ENCODE measurements around the gene HOXB3.
"Not testable (repeated sequence)": the region's sequence is repeated elsewhere in the genome, so short reads cannot be mapped to it uniquely, and the experiment has no call there.

The HOXB3 gene

GRCh38 chr17:48541577-48542113 is 48.4 kb downstream of the HOXB3 start:
- no peak for TF ChIP-seq CTCF (conservative IDR thresholded peaks at IDR 0.05; ENCODE audit: low read depth, low read length)
- DNase-seq (ENCODE audit: low read depth), result no peak
- H3K4me3 ChIP-seq (ENCODE audit: low read length), result peak overlapping the region; percentile 39

DNA sequence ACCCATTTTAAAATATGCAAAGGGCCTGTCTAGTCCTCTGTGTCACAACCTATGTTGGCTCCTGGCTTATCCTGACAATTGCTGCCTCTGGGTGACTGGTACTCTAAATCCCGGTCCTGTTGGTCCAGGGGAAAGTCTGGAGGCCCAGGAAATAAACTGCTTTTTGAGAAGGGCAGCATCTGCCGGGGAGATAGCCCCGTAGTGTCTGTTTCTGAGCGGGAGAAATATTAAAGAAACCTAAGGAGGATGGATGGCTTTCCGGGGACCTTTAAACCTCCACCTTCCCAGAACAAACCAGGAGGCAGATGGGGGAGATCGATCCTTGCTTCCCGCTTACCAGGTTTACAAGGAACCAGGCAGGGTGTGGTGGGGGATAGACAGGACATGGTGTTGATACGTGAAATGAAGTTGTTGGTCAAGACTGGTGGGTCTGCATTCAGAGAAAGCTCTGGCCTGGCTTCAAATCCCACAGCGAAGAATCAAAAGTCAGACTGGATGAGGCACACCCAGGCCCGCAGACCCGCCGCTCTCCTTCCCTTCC is 48.9 kb downstream of the HOXB3 start:
- no peak for TF ChIP-seq CTCF (conservative IDR thresholded peaks at IDR 0.05; ENCODE audit: low read depth, low read length)
- DNase-seq (ENCODE audit: low read depth), result no peak
- peak overlapping the region; percentile 39 for H3K4me3 ChIP-seq (ENCODE audit: low read length)

- no peak overlapping the region for H3K4me3 ChIP-seq (ENCODE audit: low read length)
- no peak for TF ChIP-seq CTCF (conservative IDR thresholded peaks at IDR 0.05; ENCODE audit: low read depth, low read length)
- no peak for DNase-seq (ENCODE audit: low read depth)
Measured at GRCh38 chr17:48540213-48540612, 49.8 kb downstream of the HOXB3 start.

- DNase-seq (ENCODE audit: low read depth), result no peak
- no peak overlapping the region for H3K4me3 ChIP-seq (ENCODE audit: low read length)
- TF ChIP-seq CTCF (conservative IDR thresholded peaks at IDR 0.05; ENCODE audit: low read depth, low read length), result no peak
Measured at GRCh38 chr17:48539177-48539576, 50.9 kb downstream of the HOXB3 start.

- no peak for TF ChIP-seq CTCF (conservative IDR thresholded peaks at IDR 0.05; ENCODE audit: low read depth, low read length)
- no peak for DNase-seq (ENCODE audit: low read depth)
- H3K4me3 ChIP-seq (ENCODE audit: low read length), result no peak overlapping the region
Measured at GRCh38 chr17:48537316-48537715, 52.7 kb downstream of the HOXB3 start.

- not testable (repeated sequence) for DNase-seq (ENCODE audit: low read depth)
Measured at GRCh38 chr17:48535793-48536559, 54.1 kb downstream of the HOXB3 start.

DNA sequence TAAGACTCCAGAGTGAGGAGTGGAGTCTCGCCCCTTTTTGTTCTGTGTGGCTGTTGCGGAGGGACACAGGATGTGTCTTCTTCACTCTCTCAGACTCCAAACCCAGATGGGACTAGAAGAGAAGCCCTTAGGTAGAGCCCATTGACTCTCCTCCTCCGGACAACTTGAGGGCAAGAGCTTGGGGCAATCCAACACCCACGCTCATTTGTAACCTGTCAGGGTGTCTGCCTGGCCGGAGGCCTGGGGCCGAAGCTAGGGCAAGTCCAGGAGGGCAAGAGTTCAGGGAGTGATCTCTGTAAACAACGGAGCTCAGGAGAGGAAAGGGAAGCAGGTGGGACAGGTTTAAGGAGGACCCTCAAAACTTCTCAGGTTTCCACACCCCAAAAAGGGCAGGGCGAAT is 57.8 kb downstream of the HOXB3 start:
- DNase-seq (ENCODE audit: low read depth), result no peak
- no peak overlapping the region for H3K4me3 ChIP-seq (ENCODE audit: low read length)
- no peak for TF ChIP-seq CTCF (conservative IDR thresholded peaks at IDR 0.05; ENCODE audit: low read depth, low read length)

More at GRCh38 chr17:48535793-48536559, 54.1 kb downstream of the HOXB3 start:
- H3K4me3 ChIP-seq (ENCODE audit: low read length), result not testable (repeated sequence)
